Measurements from ENCODE around the gene RNF207. TPM values are rescaled to one million over a fixed set of nuclear protein-coding genes. Genes with fewer than 3 reads are reported as not detected.

The RNF207 gene
- total RNA-seq, 1 experiment from 2014 or later: 53.1 TPM

DNA sequence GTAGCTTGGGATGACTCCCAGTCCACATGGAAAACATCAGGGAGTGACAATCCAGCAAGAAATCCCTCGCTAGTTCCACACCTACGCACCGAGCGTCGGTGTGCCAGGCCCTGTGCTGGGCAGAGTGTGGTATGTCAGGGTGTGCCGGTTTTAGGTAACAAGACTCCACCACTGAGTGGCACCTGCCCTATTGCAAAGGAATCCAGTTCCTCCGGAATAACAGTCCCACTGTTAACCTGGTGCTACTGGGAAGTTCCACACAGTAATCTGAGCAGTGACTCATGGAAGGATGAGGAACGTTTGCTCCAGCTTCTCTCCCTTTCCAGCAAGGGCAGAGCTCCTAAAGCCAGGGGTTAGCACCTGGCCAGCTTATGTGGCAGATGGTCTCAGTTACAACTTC lies 14.3 kb downstream of the RNF207 start:
- Histone ChIP-seq H4K20me1 (ENCODE audit: insufficient read depth) (no peaks in the 10 kb centered on the region), H2AFZ (no peak overlapping the region), H3K36me3 (ENCODE audit: low read depth) (no peaks in the 10 kb centered on the region), H3K9me3 (ENCODE audit: insufficient read depth, low read depth) (no peaks in the 10 kb centered on the region), H3K4me3 (no peak overlapping the region), H3K4me2 (peak overlapping the region; percentile 68), H3K27ac (peak overlapping the region; percentile 98), H3K79me2 (ENCODE audit: low read depth) (no peaks in the 10 kb centered on the region), H3F3A (ENCODE audit: insufficient read depth, low read depth) (peaks cover 34% of the 10 kb centered on the region), H3K27me3 (ENCODE audit: insufficient read depth, low read depth) (no peaks in the 10 kb centered on the region), H3K9me2 (ENCODE audit: insufficient read depth) (no peaks in the 10 kb centered on the region), H3K4me1 (replicated peaks; ENCODE audit: insufficient read depth) (peaks cover 57% of the 10 kb centered on the region)
- peak; percentile 80 to 95 for DNase-seq
- no TSS peak for BruUV-seq (replicated peaks)
- intact Hi-C loops (cut with micrococcal nuclease; ENCODE audit: unreplicated experiment): loop anchor here (1.0 to 10.0 kb wide), 3 partner anchors 14 to 395 kb away; partner anchors contain the start of genes ICMT, PHF13 and RNF207
- TF ChIP-seq EZH2 (IDR thresholded peaks at IDR 0.05; ENCODE audit: low read depth): no peak
- TF ChIP-seq, protein P1, sequence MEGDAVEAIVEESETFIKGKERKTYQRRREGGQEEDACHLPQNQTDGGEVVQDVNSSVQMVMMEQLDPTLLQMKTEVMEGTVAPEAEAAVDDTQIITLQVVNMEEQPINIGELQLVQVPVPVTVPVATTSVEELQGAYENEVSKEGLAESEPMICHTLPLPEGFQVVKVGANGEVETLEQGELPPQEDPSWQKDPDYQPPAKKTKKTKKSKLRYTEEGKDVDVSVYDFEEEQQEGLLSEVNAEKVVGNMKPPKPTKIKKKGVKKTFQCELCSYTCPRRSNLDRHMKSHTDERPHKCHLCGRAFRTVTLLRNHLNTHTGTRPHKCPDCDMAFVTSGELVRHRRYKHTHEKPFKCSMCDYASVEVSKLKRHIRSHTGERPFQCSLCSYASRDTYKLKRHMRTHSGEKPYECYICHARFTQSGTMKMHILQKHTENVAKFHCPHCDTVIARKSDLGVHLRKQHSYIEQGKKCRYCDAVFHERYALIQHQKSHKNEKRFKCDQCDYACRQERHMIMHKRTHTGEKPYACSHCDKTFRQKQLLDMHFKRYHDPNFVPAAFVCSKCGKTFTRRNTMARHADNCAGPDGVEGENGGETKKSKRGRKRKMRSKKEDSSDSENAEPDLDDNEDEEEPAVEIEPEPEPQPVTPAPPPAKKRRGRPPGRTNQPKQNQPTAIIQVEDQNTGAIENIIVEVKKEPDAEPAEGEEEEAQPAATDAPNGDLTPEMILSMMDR (conservative IDR thresholded peaks at IDR 0.05): no peak
- POLR2A ChIA-PET (ENCODE audit: unreplicated experiment): interaction anchor here (0.6 kb wide), 2 partner anchors 9 to 1081 kb away, joined by 5 to 7 read pairs; no protein-coding TSS in a partner anchor
- CTCF ChIA-PET: interaction anchor here (0.6 to 1.2 kb wide), 3 partner anchors 15 to 1792 kb away, joined by 3 to 6 read pairs (median 4); no protein-coding TSS in a partner anchor

DNA sequence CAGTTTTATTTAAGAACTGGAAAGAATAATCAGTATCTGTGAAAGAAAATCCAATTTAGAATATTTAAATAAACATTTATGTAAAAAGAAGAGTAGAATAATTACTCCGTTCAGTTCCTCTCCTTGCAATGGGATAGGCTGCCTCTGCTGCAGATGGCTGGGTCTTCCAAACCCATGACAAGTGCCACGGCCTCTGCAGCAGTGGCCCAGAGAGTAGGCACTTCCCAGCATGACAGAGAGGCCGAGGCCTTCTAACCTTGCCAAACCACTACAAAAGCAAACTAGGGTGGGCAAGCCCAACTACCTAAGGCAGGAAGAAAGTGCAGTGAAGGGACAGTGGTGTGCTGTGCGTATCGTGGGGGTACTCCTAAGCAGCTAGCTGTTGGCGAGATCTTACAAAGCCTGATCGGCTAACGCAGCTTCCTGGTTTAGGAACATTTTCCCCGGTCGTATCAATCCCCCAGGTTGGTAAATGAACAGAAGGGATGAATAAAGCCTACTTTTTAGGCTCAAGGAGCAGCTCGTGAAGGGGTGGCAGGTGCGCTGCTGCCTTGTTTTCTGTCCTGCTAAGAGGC lies 15.4 kb downstream of the RNF207 start:
- Histone ChIP-seq H3F3A (ENCODE audit: insufficient read depth, low read depth) (peaks cover 38% of the 10 kb centered on the region), H3K36me3 (ENCODE audit: low read depth) (no peaks in the 10 kb centered on the region), H3K4me3 (no peak overlapping the region), H3K27ac (peak overlapping the region; percentile 98), H3K9me3 (ENCODE audit: insufficient read depth, low read depth) (no peaks in the 10 kb centered on the region), H3K4me2 (peak overlapping the region; percentile 68), H3K27me3 (ENCODE audit: insufficient read depth, low read depth) (no peaks in the 10 kb centered on the region), H4K20me1 (ENCODE audit: insufficient read depth) (no peaks in the 10 kb centered on the region; the same call in 1 of the 2 replicates), H3K9me2 (ENCODE audit: insufficient read depth) (no peaks in the 10 kb centered on the region), H3K79me2 (ENCODE audit: low read depth) (no peaks in the 10 kb centered on the region), H3K4me1 (replicated peaks; ENCODE audit: insufficient read depth) (peaks cover 58% of the 10 kb centered on the region), H2AFZ (no peak overlapping the region)
- no TSS peak for BruUV-seq (replicated peaks)
- no peak for TF ChIP-seq EZH2 (IDR thresholded peaks at IDR 0.05; ENCODE audit: low read depth)
- TF ChIP-seq, protein P1 (conservative IDR thresholded peaks at IDR 0.05): no peak
- intact Hi-C loops (cut with micrococcal nuclease; ENCODE audit: unreplicated experiment): loop anchor here (2.0 to 10.0 kb wide), 2 partner anchors 14 to 394 kb away; partner anchors contain the start of genes ICMT and PHF13
- ChIA-PET CTCF (interaction anchor here (1.2 kb wide), 1 partner anchor 16 kb away, joined by 6 read pairs; no protein-coding TSS in a partner anchor), POLR2A (ENCODE audit: unreplicated experiment) (no interaction called here)
- DNase-seq: no peak

DNA sequence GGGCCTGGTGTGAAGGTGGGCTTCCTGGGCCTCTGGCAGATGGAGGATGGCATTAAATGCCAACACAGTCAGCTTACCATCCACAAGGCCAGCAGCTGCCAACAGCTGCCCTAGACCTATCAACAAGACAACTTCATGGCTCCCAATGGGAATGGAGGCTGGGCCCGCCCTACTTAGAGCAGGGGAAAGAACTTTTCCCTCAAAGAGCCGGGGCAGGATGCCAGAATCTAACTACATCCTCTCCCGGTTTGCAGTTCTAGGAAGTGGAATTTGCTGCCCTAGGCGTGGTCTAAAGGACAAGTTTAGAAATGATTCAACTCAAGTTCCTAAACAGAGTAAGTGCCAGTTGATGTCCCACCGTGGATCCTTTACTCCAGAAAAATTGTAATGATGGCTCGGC lies 16.7 kb downstream of the RNF207 start:
- Histone ChIP-seq H3K4me3 (no peak overlapping the region), H3K27ac (no peak overlapping the region; the same call in 1 of the 2 replicates), H4K20me1 (ENCODE audit: insufficient read depth) (no peaks in the 10 kb centered on the region; the same call in 1 of the 2 replicates), H3K4me1 (replicated peaks; ENCODE audit: insufficient read depth) (peaks cover 58% of the 10 kb centered on the region), H3K9me3 (ENCODE audit: insufficient read depth, low read depth) (no peaks in the 10 kb centered on the region), H3F3A (ENCODE audit: insufficient read depth, low read depth) (peaks cover 38% of the 10 kb centered on the region), H3K27me3 (ENCODE audit: insufficient read depth, low read depth) (no peaks in the 10 kb centered on the region), H3K36me3 (ENCODE audit: low read depth) (no peaks in the 10 kb centered on the region), H3K79me2 (ENCODE audit: low read depth) (no peaks in the 10 kb centered on the region), H2AFZ (no peak overlapping the region), H3K4me2 (peak overlapping the region; percentile 23; the same call in 1 of the 2 replicates), H3K9me2 (ENCODE audit: insufficient read depth) (no peaks in the 10 kb centered on the region)
- TF ChIP-seq EZH2 (IDR thresholded peaks at IDR 0.05; ENCODE audit: low read depth): no peak
- TF ChIP-seq, protein P1 (conservative IDR thresholded peaks at IDR 0.05): no peak
- DNase-seq: peak in 1 of 2 experiments; percentile 63
- CTCF ChIA-PET: no interaction called here
- BruUV-seq (replicated peaks): no TSS peak
- POLR2A ChIA-PET (ENCODE audit: unreplicated experiment): interaction anchor here (0.6 kb wide), 1 partner anchor 295 kb away, joined by 3 read pairs; no protein-coding TSS in a partner anchor
- intact Hi-C loops (cut with micrococcal nuclease; ENCODE audit: unreplicated experiment): loop anchor here (10.0 kb wide), 1 partner anchor 392 kb away; the partner anchor contains the start of gene PHF13

All from PC-9 (cell line).